RWPE2 (cell line): Measurements from ENCODE around the gene LAMA2.

Experiments
- ATAC-seq: fragments of 200-7000 bp; cut with Tn5 transposase; 3 replicates; pipeline ENCODE4 v1.9.1; 2021; ENCODE audit warnings: low read depth
- DNase-seq: peaks from one replicate; pipeline ENCODE4 v3.0.0-alpha.2; 2020; ENCODE audit warnings: low spot score
- H3K27ac ChIP-seq: fragments of 450-650 bp; 2 replicates; pipeline ENCODE4 v1.5.1; 2017; ENCODE audit warnings: mild to moderate bottlenecking; ENCODE audit not compliant: poor library complexity, severe bottlenecking
- H3K27me3 ChIP-seq: fragments of 250-450 bp; sonication (Bioruptor Pico); 2 replicates; pipeline ENCODE4 v1.5.1; 2021; ENCODE audit warnings: mild to moderate bottlenecking, moderate library complexity; ENCODE audit not compliant: insufficient read depth, poor library complexity, severe bottlenecking
- H3K36me3 ChIP-seq: fragments of 250-450 bp; sonication (Bioruptor Pico); 2 replicates; pipeline ENCODE4 v1.5.1; 2020; ENCODE audit warnings: low read depth, mild to moderate bottlenecking, moderate library complexity
- H3K4me1 ChIP-seq: fragments of 250-450 bp; sonication (Bioruptor Pico); 2 replicates; pipeline ENCODE4 v1.5.1; 2021; ENCODE audit warnings: mild to moderate bottlenecking, moderate library complexity; ENCODE audit not compliant: insufficient read depth, poor library complexity, severe bottlenecking
- H3K4me3 ChIP-seq: fragments of 250-450 bp; sonication (Bioruptor Pico); 2 replicates; pipeline ENCODE4 v1.5.1; 2021; ENCODE audit warnings: mild to moderate bottlenecking, moderate library complexity; ENCODE audit not compliant: severe bottlenecking
- H3K9me3 ChIP-seq: fragments of 250-450 bp; sonication (Bioruptor Pico); 2 replicates; pipeline ENCODE4 v1.5.1; 2021; ENCODE audit warnings: mild to moderate bottlenecking, moderate library complexity; ENCODE audit not compliant: severe bottlenecking
- CTCF ChIP-seq: fragments of 450-650 bp; IDR thresholded peaks from one replicate; pipeline ENCODE4 v1.5.1; 2017; ENCODE audit warnings: mild to moderate bottlenecking, moderate library complexity; ENCODE audit not compliant: poor library complexity, severe bottlenecking

LAMA2 gene

GRCh38 chr6:129029778-129030177 lies 146.8 kb downstream of the LAMA2 start:
- Histone ChIP-seq H3K9me3 (no peaks in the 10 kb centered on the region), H3K27ac (no peak overlapping the region), H3K27me3 (no peaks in the 10 kb centered on the region), H3K36me3 (no peaks in the 10 kb centered on the region), H3K4me1 (peaks cover 15% of the 10 kb centered on the region), H3K4me3 (no peak overlapping the region)
- ATAC-seq, result no peak
- DNase-seq, result no peak
- no peak for TF ChIP-seq CTCF

GRCh38 chr6:129030215-129030614 lies 147.3 kb downstream of the LAMA2 start:
- Histone ChIP-seq H3K36me3 (no peaks in the 10 kb centered on the region), H3K4me1 (peaks cover 15% of the 10 kb centered on the region), H3K9me3 (no peaks in the 10 kb centered on the region), H3K27ac (peak overlapping the region; percentile 9), H3K27me3 (no peaks in the 10 kb centered on the region), H3K4me3 (no peak overlapping the region)
- TF ChIP-seq CTCF, result no peak
- ATAC-seq (no peak), DNase-seq (no peak)

GRCh38 chr6:129031051-129031599 lies 148.2 kb downstream of the LAMA2 start:
- Histone ChIP-seq H3K36me3 (no peaks in the 10 kb centered on the region), H3K4me3 (no peak overlapping the region), H3K27ac (peak overlapping the region; percentile 9), H3K27me3 (no peaks in the 10 kb centered on the region), H3K4me1 (peaks cover 15% of the 10 kb centered on the region), H3K9me3 (no peaks in the 10 kb centered on the region)
- DNase-seq (no peak), ATAC-seq (peak; percentile 67)
- no peak for TF ChIP-seq CTCF

- Histone ChIP-seq H3K4me3 (no peak overlapping the region), H3K36me3 (no peaks in the 10 kb centered on the region), H3K4me1 (peaks cover 15% of the 10 kb centered on the region), H3K27ac (no peak overlapping the region), H3K9me3 (no peaks in the 10 kb centered on the region), H3K27me3 (no peaks in the 10 kb centered on the region)
- no peak for TF ChIP-seq CTCF
- ATAC-seq, result no peak
- no peak for DNase-seq
Measured at GRCh38 chr6:129032602-129033001, 149.7 kb downstream of the LAMA2 start.

GRCh38 chr6:129033180-129033579 lies 150.2 kb downstream of the LAMA2 start:
- no peak for TF ChIP-seq CTCF
- no peak overlapping the region for H3K27ac ChIP-seq
- no peak for DNase-seq
- no peaks in the 10 kb centered on the region for H3K27me3 ChIP-seq
- H3K36me3 ChIP-seq, result no peaks in the 10 kb centered on the region
- H3K4me1 ChIP-seq, result peaks cover 15% of the 10 kb centered on the region
- no peak overlapping the region for H3K4me3 ChIP-seq
- H3K9me3 ChIP-seq, result no peaks in the 10 kb centered on the region
- ATAC-seq, result no peak
